Activated naive CD4-positive, alpha-beta T cell treated with anti-CD3 and anti-CD28 coated beads, Interleukin-2, amount 50 U/mL, for 24 hours (primary cell): ENCODE results near the gene SLC8B1.

Experiments used
- H3K27ac Mint-ChIP-seq: one replicate; pipeline ENCODE4 v1.8.0; 2021; ENCODE audit warnings: mild to moderate bottlenecking, mixed read lengths
- H3K27me3 Mint-ChIP-seq: one replicate; pipeline ENCODE4 v1.8.0; 2021; ENCODE audit warnings: mixed read lengths
- H3K36me3 Mint-ChIP-seq: one replicate; pipeline ENCODE4 v1.8.0; 2021; ENCODE audit warnings: mixed read lengths
- H3K4me1 Mint-ChIP-seq: one replicate; pipeline ENCODE4 v1.8.0; 2021; ENCODE audit warnings: mixed read lengths
- H3K4me3 Mint-ChIP-seq: one replicate; pipeline ENCODE4 v1.8.0; 2021; ENCODE audit warnings: mild to moderate bottlenecking, mixed read lengths
- H3K9me3 Mint-ChIP-seq: one replicate; pipeline ENCODE4 v1.8.0; 2021; ENCODE audit warnings: mixed read lengths

The SLC8B1 gene

GRCh38 chr12:113295886-113296556 is 38.9 kb downstream of the SLC8B1 start:
- Mint-ChIP-seq H3K4me1 (no peaks in the 10 kb centered on the region), H3K27me3 (no peaks in the 10 kb centered on the region), H3K4me3 (no peak overlapping the region), H3K36me3 (peaks cover 4% of the 10 kb centered on the region), H3K9me3 (no peaks in the 10 kb centered on the region), H3K27ac (no peak overlapping the region)

- Mint-ChIP-seq H3K36me3 (peaks cover 4% of the 10 kb centered on the region), H3K9me3 (no peaks in the 10 kb centered on the region), H3K27ac (no peak overlapping the region), H3K4me1 (no peaks in the 10 kb centered on the region), H3K27me3 (no peaks in the 10 kb centered on the region), H3K4me3 (no peak overlapping the region)
Observed at GRCh38 chr12:113293100-113293499, 41.8 kb downstream of the SLC8B1 start.

- Mint-ChIP-seq H3K36me3 (peaks cover 4% of the 10 kb centered on the region), H3K9me3 (no peaks in the 10 kb centered on the region), H3K27me3 (no peaks in the 10 kb centered on the region), H3K27ac (no peak overlapping the region), H3K4me1 (no peaks in the 10 kb centered on the region), H3K4me3 (no peak overlapping the region)
Observed at GRCh38 chr12:113292547-113292946, 42.4 kb downstream of the SLC8B1 start.

GRCh38 chr12:113292091-113292490 is 42.8 kb downstream of the SLC8B1 start:
- Mint-ChIP-seq H3K27me3 (no peaks in the 10 kb centered on the region), H3K27ac (peak overlapping the region; percentile 43), H3K4me3 (no peak overlapping the region), H3K9me3 (no peaks in the 10 kb centered on the region), H3K4me1 (no peaks in the 10 kb centered on the region), H3K36me3 (peaks cover 4% of the 10 kb centered on the region)

- Mint-ChIP-seq H3K27me3 (no peaks in the 10 kb centered on the region), H3K4me3 (no peak overlapping the region), H3K27ac (peak overlapping the region; percentile 65), H3K36me3 (peaks cover 4% of the 10 kb centered on the region), H3K4me1 (no peaks in the 10 kb centered on the region), H3K9me3 (no peaks in the 10 kb centered on the region)
Observed at GRCh38 chr12:113291586-113291985, 43.3 kb downstream of the SLC8B1 start.

- no peaks in the 10 kb centered on the region for H3K27me3 Mint-ChIP-seq
- no peak overlapping the region for H3K4me3 Mint-ChIP-seq
- H3K4me1 Mint-ChIP-seq = no peaks in the 10 kb centered on the region
- H3K9me3 Mint-ChIP-seq = no peaks in the 10 kb centered on the region
- H3K27ac Mint-ChIP-seq = no peak overlapping the region
- H3K36me3 Mint-ChIP-seq = peaks cover 4% of the 10 kb centered on the region
Observed at GRCh38 chr12:113290506-113290905, 44.4 kb downstream of the SLC8B1 start.

GRCh38 chr12:113289361-113289760 is 45.5 kb downstream of the SLC8B1 start:
- Mint-ChIP-seq H3K9me3 (no peaks in the 10 kb centered on the region), H3K36me3 (peaks cover 6% of the 10 kb centered on the region), H3K27me3 (no peaks in the 10 kb centered on the region), H3K4me1 (no peaks in the 10 kb centered on the region), H3K4me3 (no peak overlapping the region), H3K27ac (no peak overlapping the region)

GRCh38 chr12:113287899-113288282 is 47.0 kb downstream of the SLC8B1 start:
- no peak overlapping the region for H3K27ac Mint-ChIP-seq
- no peak overlapping the region for H3K4me3 Mint-ChIP-seq
- H3K4me1 Mint-ChIP-seq = no peaks in the 10 kb centered on the region
- H3K9me3 Mint-ChIP-seq = no peaks in the 10 kb centered on the region
- H3K36me3 Mint-ChIP-seq = peaks cover 6% of the 10 kb centered on the region
- no peaks in the 10 kb centered on the region for H3K27me3 Mint-ChIP-seq

- Mint-ChIP-seq H3K27ac (no peak overlapping the region), H3K4me1 (no peaks in the 10 kb centered on the region)
Observed at GRCh38 chr12:113287146-113287898, 47.6 kb downstream of the SLC8B1 start.

GRCh38 chr12:113286712-113287111 is 48.2 kb downstream of the SLC8B1 start:
- Mint-ChIP-seq H3K4me1 (no peaks in the 10 kb centered on the region), H3K9me3 (no peaks in the 10 kb centered on the region), H3K36me3 (peaks cover 6% of the 10 kb centered on the region), H3K4me3 (no peak overlapping the region), H3K27ac (no peak overlapping the region), H3K27me3 (no peaks in the 10 kb centered on the region)

More at GRCh38 chr12:113287146-113287898, 47.6 kb downstream of the SLC8B1 start:
- peaks cover 6% of the 10 kb centered on the region for H3K36me3 Mint-ChIP-seq
- no peaks in the 10 kb centered on the region for H3K9me3 Mint-ChIP-seq
- no peaks in the 10 kb centered on the region for H3K27me3 Mint-ChIP-seq
- H3K4me3 Mint-ChIP-seq = no peak overlapping the region

- Mint-ChIP-seq H3K27ac (peak overlapping the region; percentile 19), H3K4me3 (no peak overlapping the region)
Observed at GRCh38 chr12:113285679-113286610, 49.0 kb downstream of the SLC8B1 start.

GRCh38 chr12:113284751-113285150 is 50.2 kb downstream of the SLC8B1 start:
- no peak overlapping the region for H3K4me3 Mint-ChIP-seq
- H3K27me3 Mint-ChIP-seq = no peaks in the 10 kb centered on the region
- H3K36me3 Mint-ChIP-seq = peaks cover 5% of the 10 kb centered on the region
- no peaks in the 10 kb centered on the region for H3K4me1 Mint-ChIP-seq
- no peak overlapping the region for H3K27ac Mint-ChIP-seq
- H3K9me3 Mint-ChIP-seq = no peaks in the 10 kb centered on the region

More at GRCh38 chr12:113285679-113286610, 49.0 kb downstream of the SLC8B1 start:
- Mint-ChIP-seq H3K4me1 (no peaks in the 10 kb centered on the region), H3K9me3 (no peaks in the 10 kb centered on the region), H3K36me3 (peaks cover 2% of the 10 kb centered on the region), H3K27me3 (no peaks in the 10 kb centered on the region)

- H3K4me3 Mint-ChIP-seq = no peak overlapping the region
- H3K9me3 Mint-ChIP-seq = no peaks in the 10 kb centered on the region
- no peaks in the 10 kb centered on the region for H3K27me3 Mint-ChIP-seq
- H3K36me3 Mint-ChIP-seq = peaks cover 10% of the 10 kb centered on the region
- H3K4me1 Mint-ChIP-seq = no peaks in the 10 kb centered on the region
- no peak overlapping the region for H3K27ac Mint-ChIP-seq
Observed at GRCh38 chr12:113278633-113279032, 56.3 kb downstream of the SLC8B1 start.

GRCh38 chr12:113278141-113278540 is 56.8 kb downstream of the SLC8B1 start:
- H3K9me3 Mint-ChIP-seq = no peaks in the 10 kb centered on the region
- no peak overlapping the region for H3K27ac Mint-ChIP-seq
- no peak overlapping the region for H3K4me3 Mint-ChIP-seq
- peaks cover 10% of the 10 kb centered on the region for H3K36me3 Mint-ChIP-seq
- H3K4me1 Mint-ChIP-seq = no peaks in the 10 kb centered on the region
- H3K27me3 Mint-ChIP-seq = no peaks in the 10 kb centered on the region

GRCh38 chr12:113277511-113277910 is 57.4 kb downstream of the SLC8B1 start:
- no peaks in the 10 kb centered on the region for H3K4me1 Mint-ChIP-seq
- H3K27ac Mint-ChIP-seq = no peak overlapping the region
- peaks cover 11% of the 10 kb centered on the region for H3K36me3 Mint-ChIP-seq
- no peaks in the 10 kb centered on the region for H3K27me3 Mint-ChIP-seq
- H3K4me3 Mint-ChIP-seq = no peak overlapping the region
- H3K9me3 Mint-ChIP-seq = no peaks in the 10 kb centered on the region
